BLaER1 (cell line): ENCODE data around the gene MYBBP1A.

ENCODE experiments used
- H3K27ac ChIP-seq: shearing (Covaris generic); formaldehyde crosslinking; 2 replicates; pipeline ENCODE4 v1.8.1; 2022
- H3K27me3 ChIP-seq: shearing (Covaris generic); formaldehyde crosslinking; 2 replicates; pipeline ENCODE4 v1.8.1; 2022
- H3K36me3 ChIP-seq: shearing (Covaris generic); formaldehyde crosslinking; 2 replicates; pipeline ENCODE4 v1.8.1; 2022
- H3K4me1 ChIP-seq: shearing (Covaris generic); formaldehyde crosslinking; 2 replicates; pipeline ENCODE4 v1.8.1; 2022
- H3K4me2 ChIP-seq: shearing (Covaris generic); formaldehyde crosslinking; 2 replicates; pipeline ENCODE4 v1.8.1; 2022
- H3K4me3 ChIP-seq: shearing (Covaris generic); formaldehyde crosslinking; 2 replicates; pipeline ENCODE4 v1.8.1; 2022
- H3K9ac ChIP-seq: shearing (Covaris generic); formaldehyde crosslinking; 2 replicates; pipeline ENCODE4 v1.8.1; 2022
- H3K9me3 ChIP-seq: shearing (Covaris generic); formaldehyde crosslinking; 2 replicates; pipeline ENCODE4 v1.8.1; 2022
- H4K20me1 ChIP-seq: shearing (Covaris generic); formaldehyde crosslinking; 2 replicates; pipeline ENCODE4 v1.8.1; 2022
- Cebpa-rat ChIP-seq: shearing (Covaris generic); IDR thresholded peaks from 2 replicates; pipeline ENCODE4 v1.8.1; 2022

MYBBP1A gene

GRCh38 chr17:4538236-4539002 is 16.8 kb downstream of the MYBBP1A start:
- Histone ChIP-seq H3K27me3 (no peaks in the 10 kb centered on the region), H3K4me2 (peak overlapping the region; percentile 83), H3K9me3 (no peaks in the 10 kb centered on the region), H3K27ac (peak overlapping the region; percentile 71), H4K20me1 (peaks cover 78% of the 10 kb centered on the region), H3K9ac (peak overlapping the region; percentile 50; the same call in 1 of the 2 replicates), H3K4me3 (no peak overlapping the region), H3K4me1 (peaks cover 66% of the 10 kb centered on the region), H3K36me3 (peaks cover 66% of the 10 kb centered on the region)
- TF ChIP-seq Cebpa-rat, result no peak

- H4K20me1 ChIP-seq, result peaks cover 76% of the 10 kb centered on the region
- peak overlapping the region; percentile 83 for H3K4me2 ChIP-seq
- no peaks in the 10 kb centered on the region for H3K9me3 ChIP-seq
- no peaks in the 10 kb centered on the region for H3K27me3 ChIP-seq
- TF ChIP-seq Cebpa-rat, result no peak
- peak overlapping the region; percentile 71 for H3K27ac ChIP-seq
- H3K9ac ChIP-seq, result peak overlapping the region; percentile 50
- peaks cover 65% of the 10 kb centered on the region for H3K36me3 ChIP-seq
- H3K4me3 ChIP-seq, result no peak overlapping the region
- peaks cover 72% of the 10 kb centered on the region for H3K4me1 ChIP-seq
Observed at GRCh38 chr17:4537451-4538235, 17.5 kb downstream of the MYBBP1A start.

- peaks cover 76% of the 10 kb centered on the region for H3K4me1 ChIP-seq
- no peak overlapping the region for H3K4me3 ChIP-seq
- no peak for TF ChIP-seq Cebpa-rat
- peak overlapping the region; percentile 71 for H3K27ac ChIP-seq
- H3K9me3 ChIP-seq, result no peaks in the 10 kb centered on the region
- peaks cover 69% of the 10 kb centered on the region for H4K20me1 ChIP-seq
- no peaks in the 10 kb centered on the region for H3K27me3 ChIP-seq
- H3K4me2 ChIP-seq, result peak overlapping the region; percentile 83
- H3K36me3 ChIP-seq, result peaks cover 61% of the 10 kb centered on the region
- peak overlapping the region; percentile 50 for H3K9ac ChIP-seq
Observed at GRCh38 chr17:4536742-4537411, 18.3 kb downstream of the MYBBP1A start.

- Histone ChIP-seq H3K9ac (peak overlapping the region; percentile 50; the same call in 1 of the 2 replicates), H3K36me3 (peaks cover 55% of the 10 kb centered on the region), H3K27me3 (no peaks in the 10 kb centered on the region), H3K4me1 (peaks cover 82% of the 10 kb centered on the region), H3K9me3 (no peaks in the 10 kb centered on the region), H3K27ac (peak overlapping the region; percentile 71; the same call in 1 of the 2 replicates), H3K4me2 (peak overlapping the region; percentile 83), H4K20me1 (peaks cover 63% of the 10 kb centered on the region), H3K4me3 (no peak overlapping the region)
- no peak for TF ChIP-seq Cebpa-rat
Observed at GRCh38 chr17:4536259-4536741, 18.9 kb downstream of the MYBBP1A start.

GRCh38 chr17:4535667-4536258 is 19.4 kb downstream of the MYBBP1A start:
- H3K4me1 ChIP-seq, result peaks cover 86% of the 10 kb centered on the region
- no peak for TF ChIP-seq Cebpa-rat
- H3K27ac ChIP-seq, result 0 out of 2 replicates have a peak overlapping the region, but pooled peaks have one; percentile 13
- H4K20me1 ChIP-seq, result peaks cover 58% of the 10 kb centered on the region
- no peak overlapping the region for H3K4me3 ChIP-seq
- peak overlapping the region; percentile 52 for H3K4me2 ChIP-seq
- no peaks in the 10 kb centered on the region for H3K9me3 ChIP-seq
- H3K36me3 ChIP-seq, result peaks cover 50% of the 10 kb centered on the region
- H3K9ac ChIP-seq, result no peak overlapping the region
- H3K27me3 ChIP-seq, result no peaks in the 10 kb centered on the region

GRCh38 chr17:4534928-4535666 is 20.1 kb downstream of the MYBBP1A start:
- Histone ChIP-seq H4K20me1 (peaks cover 51% of the 10 kb centered on the region), H3K4me1 (peaks cover 89% of the 10 kb centered on the region), H3K4me2 (peak overlapping the region; percentile 52), H3K27ac (0 out of 2 replicates have a peak overlapping the region, but pooled peaks have one; percentile 13), H3K4me3 (no peak overlapping the region), H3K9me3 (no peaks in the 10 kb centered on the region), H3K9ac (no peak overlapping the region), H3K36me3 (peaks cover 43% of the 10 kb centered on the region), H3K27me3 (no peaks in the 10 kb centered on the region)
- TF ChIP-seq Cebpa-rat, result no peak

GRCh38 chr17:4534515-4534914 is 20.7 kb downstream of the MYBBP1A start:
- Histone ChIP-seq H3K4me2 (peak overlapping the region; percentile 30), H3K27ac (peak overlapping the region; percentile 30; the same call in 1 of the 2 replicates), H3K9ac (no peak overlapping the region)

GRCh38 chr17:4533523-4534504 is 21.4 kb downstream of the MYBBP1A start:
- Histone ChIP-seq H3K27me3 (no peaks in the 10 kb centered on the region), H3K4me2 (peak overlapping the region; percentile 30), H3K27ac (peak overlapping the region; percentile 30; the same call in 1 of the 2 replicates), H4K20me1 (peaks cover 38% of the 10 kb centered on the region), H3K9me3 (no peaks in the 10 kb centered on the region), H3K4me3 (no peak overlapping the region), H3K36me3 (peaks cover 30% of the 10 kb centered on the region), H3K4me1 (peaks cover 90% of the 10 kb centered on the region), H3K9ac (no peak overlapping the region)
- TF ChIP-seq Cebpa-rat, result no peak

More at GRCh38 chr17:4534515-4534914, 20.7 kb downstream of the MYBBP1A start:
- peaks cover 45% of the 10 kb centered on the region for H4K20me1 ChIP-seq
- no peaks in the 10 kb centered on the region for H3K9me3 ChIP-seq
- peaks cover 37% of the 10 kb centered on the region for H3K36me3 ChIP-seq
- TF ChIP-seq Cebpa-rat, result no peak
- H3K4me1 ChIP-seq, result peaks cover 90% of the 10 kb centered on the region
- H3K27me3 ChIP-seq, result no peaks in the 10 kb centered on the region
- no peak overlapping the region for H3K4me3 ChIP-seq
